ENCODE measurements around the gene UPF3A.

DNA sequence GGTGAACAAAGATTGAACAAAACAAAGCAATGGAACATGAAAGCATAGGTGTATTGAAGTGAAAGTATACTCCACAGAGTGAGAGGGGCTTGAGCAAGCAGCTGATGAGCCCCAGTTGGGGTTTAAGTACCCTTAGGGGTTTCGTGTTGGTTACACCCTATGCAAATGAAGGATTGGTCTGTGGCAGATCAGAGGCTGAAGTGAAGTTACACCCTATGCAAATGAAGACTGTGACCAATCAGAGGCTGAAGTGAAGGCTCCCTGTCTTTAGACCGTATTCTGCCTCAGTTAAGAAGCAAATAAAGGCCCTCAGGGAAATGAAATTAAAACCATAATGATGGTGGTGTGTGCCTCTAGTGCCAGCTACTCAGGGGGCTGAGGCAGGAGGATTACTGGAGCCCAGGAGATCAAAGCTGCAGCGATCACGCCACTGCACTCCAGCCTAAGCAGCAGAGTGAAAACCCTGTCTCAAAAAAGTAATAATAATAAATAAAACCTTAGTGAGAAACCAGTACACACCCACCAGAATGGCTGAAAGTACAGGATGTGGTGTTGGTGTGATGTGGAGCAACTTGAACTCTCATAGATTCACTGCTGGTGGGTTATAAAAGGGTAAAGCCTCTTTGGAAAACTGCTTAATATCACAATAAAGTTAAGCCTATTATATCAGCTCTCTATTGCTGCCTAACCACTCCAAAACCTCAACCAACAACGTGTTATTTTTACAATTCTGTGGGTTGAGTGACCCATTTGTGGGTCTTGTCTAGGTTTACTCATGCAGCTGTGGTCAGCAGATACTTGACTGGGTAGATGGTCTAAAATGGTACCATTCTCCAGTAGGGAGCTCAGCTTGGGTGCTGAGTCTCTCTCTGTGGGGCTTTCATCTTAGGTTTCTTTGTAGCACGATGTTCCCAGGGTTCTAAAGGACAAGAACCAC, 12.8 kb upstream of the UPF3A start:
- TF ChIP-seq TRIM28 (IDR thresholded peaks at IDR 0.05), result no peak
- TF ChIP-seq CBX3 (IDR thresholded peaks at IDR 0.05; ENCODE audit: borderline replicate concordance in 1 of 2, low read length in 2 of 2), result no peak
- TF ChIP-seq, protein P1, sequence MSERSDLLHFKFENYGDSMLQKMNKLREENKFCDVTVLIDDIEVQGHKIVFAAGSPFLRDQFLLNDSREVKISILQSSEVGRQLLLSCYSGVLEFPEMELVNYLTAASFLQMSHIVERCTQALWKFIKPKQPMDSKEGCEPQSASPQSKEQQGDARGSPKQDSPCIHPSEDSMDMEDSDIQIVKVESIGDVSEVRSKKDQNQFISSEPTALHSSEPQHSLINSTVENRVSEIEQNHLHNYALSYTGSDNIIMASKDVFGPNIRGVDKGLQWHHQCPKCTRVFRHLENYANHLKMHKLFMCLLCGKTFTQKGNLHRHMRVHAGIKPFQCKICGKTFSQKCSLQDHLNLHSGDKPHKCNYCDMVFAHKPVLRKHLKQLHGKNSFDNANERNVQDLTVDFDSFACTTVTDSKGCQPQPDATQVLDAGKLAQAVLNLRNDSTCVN (CRISPR knock-in tag; IDR thresholded peaks at IDR 0.05), result no peak
- TF ChIP-seq RNF2 (IDR thresholded peaks at IDR 0.05), result no peak
- TF ChIP-seq, protein P2, sequence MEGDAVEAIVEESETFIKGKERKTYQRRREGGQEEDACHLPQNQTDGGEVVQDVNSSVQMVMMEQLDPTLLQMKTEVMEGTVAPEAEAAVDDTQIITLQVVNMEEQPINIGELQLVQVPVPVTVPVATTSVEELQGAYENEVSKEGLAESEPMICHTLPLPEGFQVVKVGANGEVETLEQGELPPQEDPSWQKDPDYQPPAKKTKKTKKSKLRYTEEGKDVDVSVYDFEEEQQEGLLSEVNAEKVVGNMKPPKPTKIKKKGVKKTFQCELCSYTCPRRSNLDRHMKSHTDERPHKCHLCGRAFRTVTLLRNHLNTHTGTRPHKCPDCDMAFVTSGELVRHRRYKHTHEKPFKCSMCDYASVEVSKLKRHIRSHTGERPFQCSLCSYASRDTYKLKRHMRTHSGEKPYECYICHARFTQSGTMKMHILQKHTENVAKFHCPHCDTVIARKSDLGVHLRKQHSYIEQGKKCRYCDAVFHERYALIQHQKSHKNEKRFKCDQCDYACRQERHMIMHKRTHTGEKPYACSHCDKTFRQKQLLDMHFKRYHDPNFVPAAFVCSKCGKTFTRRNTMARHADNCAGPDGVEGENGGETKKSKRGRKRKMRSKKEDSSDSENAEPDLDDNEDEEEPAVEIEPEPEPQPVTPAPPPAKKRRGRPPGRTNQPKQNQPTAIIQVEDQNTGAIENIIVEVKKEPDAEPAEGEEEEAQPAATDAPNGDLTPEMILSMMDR (IDR thresholded peaks at IDR 0.05 in 2 of 3, conservative IDR thresholded peaks at IDR 0.05 in 1 of 3; ENCODE audit: insufficient read depth in 2 of 3, low read depth in 1 of 3, low read length in 3 of 3), result no peak
- no peak for TF ChIP-seq KDM1A (IDR thresholded peaks at IDR 0.05)
- no peak for TF ChIP-seq NONO (IDR thresholded peaks at IDR 0.05; ENCODE audit: low read depth in 2 of 2, low read length in 1 of 2)
- no peak for TF ChIP-seq POLR2A (conservative IDR thresholded peaks at IDR 0.05)
- TF ChIP-seq, protein P3, sequence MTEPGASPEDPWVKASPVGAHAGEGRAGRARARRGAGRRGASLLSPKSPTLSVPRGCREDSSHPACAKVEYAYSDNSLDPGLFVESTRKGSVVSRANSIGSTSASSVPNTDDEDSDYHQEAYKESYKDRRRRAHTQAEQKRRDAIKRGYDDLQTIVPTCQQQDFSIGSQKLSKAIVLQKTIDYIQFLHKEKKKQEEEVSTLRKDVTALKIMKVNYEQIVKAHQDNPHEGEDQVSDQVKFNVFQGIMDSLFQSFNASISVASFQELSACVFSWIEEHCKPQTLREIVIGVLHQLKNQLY (CRISPR knock-in tag; conservative IDR thresholded peaks at IDR 0.05), result no peak
- TF ChIP-seq KDM5B (IDR thresholded peaks at IDR 0.05; ENCODE audit: insufficient replicate concordance, low read depth, low read length), result no peak
- TF ChIP-seq STAG1 (CRISPR knock-in tag; IDR thresholded peaks at IDR 0.05; ENCODE audit: borderline replicate concordance), result no peak
- TF ChIP-seq, protein P4, sequence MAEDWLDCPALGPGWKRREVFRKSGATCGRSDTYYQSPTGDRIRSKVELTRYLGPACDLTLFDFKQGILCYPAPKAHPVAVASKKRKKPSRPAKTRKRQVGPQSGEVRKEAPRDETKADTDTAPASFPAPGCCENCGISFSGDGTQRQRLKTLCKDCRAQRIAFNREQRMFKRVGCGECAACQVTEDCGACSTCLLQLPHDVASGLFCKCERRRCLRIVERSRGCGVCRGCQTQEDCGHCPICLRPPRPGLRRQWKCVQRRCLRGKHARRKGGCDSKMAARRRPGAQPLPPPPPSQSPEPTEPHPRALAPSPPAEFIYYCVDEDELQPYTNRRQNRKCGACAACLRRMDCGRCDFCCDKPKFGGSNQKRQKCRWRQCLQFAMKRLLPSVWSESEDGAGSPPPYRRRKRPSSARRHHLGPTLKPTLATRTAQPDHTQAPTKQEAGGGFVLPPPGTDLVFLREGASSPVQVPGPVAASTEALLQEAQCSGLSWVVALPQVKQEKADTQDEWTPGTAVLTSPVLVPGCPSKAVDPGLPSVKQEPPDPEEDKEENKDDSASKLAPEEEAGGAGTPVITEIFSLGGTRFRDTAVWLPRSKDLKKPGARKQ (CRISPR knock-in tag; IDR thresholded peaks at IDR 0.05), result no peak
- TF ChIP-seq, protein P5, sequence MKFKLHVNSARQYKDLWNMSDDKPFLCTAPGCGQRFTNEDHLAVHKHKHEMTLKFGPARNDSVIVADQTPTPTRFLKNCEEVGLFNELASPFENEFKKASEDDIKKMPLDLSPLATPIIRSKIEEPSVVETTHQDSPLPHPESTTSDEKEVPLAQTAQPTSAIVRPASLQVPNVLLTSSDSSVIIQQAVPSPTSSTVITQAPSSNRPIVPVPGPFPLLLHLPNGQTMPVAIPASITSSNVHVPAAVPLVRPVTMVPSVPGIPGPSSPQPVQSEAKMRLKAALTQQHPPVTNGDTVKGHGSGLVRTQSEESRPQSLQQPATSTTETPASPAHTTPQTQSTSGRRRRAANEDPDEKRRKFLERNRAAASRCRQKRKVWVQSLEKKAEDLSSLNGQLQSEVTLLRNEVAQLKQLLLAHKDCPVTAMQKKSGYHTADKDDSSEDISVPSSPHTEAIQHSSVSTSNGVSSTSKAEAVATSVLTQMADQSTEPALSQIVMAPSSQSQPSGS (CRISPR knock-in tag; IDR thresholded peaks at IDR 0.05), result no peak

All from K562 (cell line).